B cell (primary cell): ENCODE results near the gene GATA6.

Experiments
- CTCF ChIP-seq: fragments of 200-600 bp; IDR thresholded peaks from one replicate; pipeline ENCODE4 v1.8.0; 2022; ENCODE audit warnings: antibody characterized with exemption, mild to moderate bottlenecking
- EZH2 ChIP-seq: IDR thresholded peaks from 2 replicates; pipeline ENCODE4 v1.6.1; 2012; ENCODE audit warnings: borderline replicate concordance, low read depth, mild to moderate bottlenecking, moderate library complexity, low read length; ENCODE audit not compliant: insufficient read depth, poor library complexity, severe bottlenecking

DNA sequence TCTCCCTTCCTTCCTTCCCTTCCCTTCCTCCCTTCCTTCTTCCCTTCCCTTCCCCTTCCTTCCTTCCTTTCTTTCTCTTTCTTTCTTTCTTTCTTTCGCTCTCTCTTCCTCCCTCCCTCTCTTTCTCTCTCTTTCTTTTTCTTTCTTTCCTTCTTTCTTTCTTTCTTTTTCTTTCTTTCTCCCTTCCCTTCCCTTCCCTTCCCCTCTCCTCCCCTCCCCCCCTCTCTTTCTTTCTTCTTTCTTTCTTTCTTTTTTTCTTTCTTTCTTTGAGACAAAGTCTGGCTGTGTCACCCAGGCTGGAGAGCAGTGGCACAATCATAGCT, 34.8 kb downstream of the GATA6 start:
- TF ChIP-seq CTCF, result no peak
- no peak for TF ChIP-seq EZH2
